ENCODE results near the gene CARHSP1. TPM values are rescaled to one million over a fixed set of nuclear protein-coding genes. Genes with fewer than 3 reads are reported as not detected.

CARHSP1 gene
- total and polyA plus RNA-seq, 9 of the 15 experiments (the other 6 are each of a cell fraction or from before 2014, with no cell fraction given) = 5.8 to 114 (median 41.1) TPM

DNA sequence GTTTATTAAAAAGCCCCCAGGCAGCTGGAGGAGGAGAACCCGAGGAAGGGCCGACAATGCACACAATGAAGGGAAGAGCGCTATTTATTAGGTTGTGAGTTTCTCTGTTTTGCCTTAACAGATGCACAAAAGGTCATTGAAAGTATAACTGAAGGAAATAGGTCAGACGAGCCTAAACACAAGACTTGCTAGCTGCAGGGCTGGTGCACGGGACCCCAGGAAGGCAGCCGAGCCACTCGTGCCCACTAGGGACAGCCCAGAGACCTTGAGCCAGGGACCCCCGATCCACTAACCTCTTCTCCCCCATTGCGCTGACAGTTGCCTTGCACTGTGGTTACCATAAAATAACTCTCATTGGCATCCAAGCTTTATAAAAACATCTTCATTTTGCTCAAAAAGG is 24.6 kb upstream of the CARHSP1 start:
- ATAC-seq = no peak
- intact Hi-C loops (cut with micrococcal nuclease) = no loop called here
- CTCF ChIA-PET (ENCODE audit: low intra/inter-chr PET ratio) = no interaction called here

More for the DNA sequence above, 24.6 kb upstream of the CARHSP1 start:
- FAIRE-seq (no peak), DNase-seq (ENCODE audit: extremely low read depth in 1 of 4, low spot score in 3 of 4) (no peak)
- TF ChIP-seq, protein P1, sequence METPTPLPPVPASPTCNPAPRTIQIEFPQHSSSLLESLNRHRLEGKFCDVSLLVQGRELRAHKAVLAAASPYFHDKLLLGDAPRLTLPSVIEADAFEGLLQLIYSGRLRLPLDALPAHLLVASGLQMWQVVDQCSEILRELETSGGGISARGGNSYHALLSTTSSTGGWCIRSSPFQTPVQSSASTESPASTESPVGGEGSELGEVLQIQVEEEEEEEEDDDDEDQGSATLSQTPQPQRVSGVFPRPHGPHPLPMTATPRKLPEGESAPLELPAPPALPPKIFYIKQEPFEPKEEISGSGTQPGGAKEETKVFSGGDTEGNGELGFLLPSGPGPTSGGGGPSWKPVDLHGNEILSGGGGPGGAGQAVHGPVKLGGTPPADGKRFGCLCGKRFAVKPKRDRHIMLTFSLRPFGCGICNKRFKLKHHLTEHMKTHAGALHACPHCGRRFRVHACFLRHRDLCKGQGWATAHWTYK (CRISPR knock-in tag; IDR thresholded peaks at IDR 0.05) = no peak
- no peak for TF ChIP-seq HSF4 (CRISPR knock-in tag; IDR thresholded peaks at IDR 0.05; ENCODE audit: borderline replicate concordance)
- no peak for TF ChIP-seq CREB1 (IDR thresholded peaks at IDR 0.05)
- no peak for TF ChIP-seq CREB1 (CRISPR knock-in tag; IDR thresholded peaks at IDR 0.05)
- no peak for TF ChIP-seq SUPT5H (IDR thresholded peaks at IDR 0.05)
- TF ChIP-seq CREM (IDR thresholded peaks at IDR 0.05; ENCODE audit: low read depth) = no peak
- no peak for TF ChIP-seq NEUROD1 (IDR thresholded peaks at IDR 0.05; ENCODE audit: borderline replicate concordance, low read depth, low read length, partially characterized antibody)
- TF ChIP-seq, protein P2, sequence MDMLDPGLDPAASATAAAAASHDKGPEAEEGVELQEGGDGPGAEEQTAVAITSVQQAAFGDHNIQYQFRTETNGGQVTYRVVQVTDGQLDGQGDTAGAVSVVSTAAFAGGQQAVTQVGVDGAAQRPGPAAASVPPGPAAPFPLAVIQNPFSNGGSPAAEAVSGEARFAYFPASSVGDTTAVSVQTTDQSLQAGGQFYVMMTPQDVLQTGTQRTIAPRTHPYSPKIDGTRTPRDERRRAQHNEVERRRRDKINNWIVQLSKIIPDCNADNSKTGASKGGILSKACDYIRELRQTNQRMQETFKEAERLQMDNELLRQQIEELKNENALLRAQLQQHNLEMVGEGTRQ (CRISPR knock-in tag; IDR thresholded peaks at IDR 0.05) = no peak
- TF ChIP-seq, protein P3, sequence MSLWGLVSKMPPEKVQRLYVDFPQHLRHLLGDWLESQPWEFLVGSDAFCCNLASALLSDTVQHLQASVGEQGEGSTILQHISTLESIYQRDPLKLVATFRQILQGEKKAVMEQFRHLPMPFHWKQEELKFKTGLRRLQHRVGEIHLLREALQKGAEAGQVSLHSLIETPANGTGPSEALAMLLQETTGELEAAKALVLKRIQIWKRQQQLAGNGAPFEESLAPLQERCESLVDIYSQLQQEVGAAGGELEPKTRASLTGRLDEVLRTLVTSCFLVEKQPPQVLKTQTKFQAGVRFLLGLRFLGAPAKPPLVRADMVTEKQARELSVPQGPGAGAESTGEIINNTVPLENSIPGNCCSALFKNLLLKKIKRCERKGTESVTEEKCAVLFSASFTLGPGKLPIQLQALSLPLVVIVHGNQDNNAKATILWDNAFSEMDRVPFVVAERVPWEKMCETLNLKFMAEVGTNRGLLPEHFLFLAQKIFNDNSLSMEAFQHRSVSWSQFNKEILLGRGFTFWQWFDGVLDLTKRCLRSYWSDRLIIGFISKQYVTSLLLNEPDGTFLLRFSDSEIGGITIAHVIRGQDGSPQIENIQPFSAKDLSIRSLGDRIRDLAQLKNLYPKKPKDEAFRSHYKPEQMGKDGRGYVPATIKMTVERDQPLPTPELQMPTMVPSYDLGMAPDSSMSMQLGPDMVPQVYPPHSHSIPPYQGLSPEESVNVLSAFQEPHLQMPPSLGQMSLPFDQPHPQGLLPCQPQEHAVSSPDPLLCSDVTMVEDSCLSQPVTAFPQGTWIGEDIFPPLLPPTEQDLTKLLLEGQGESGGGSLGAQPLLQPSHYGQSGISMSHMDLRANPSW (CRISPR knock-in tag; IDR thresholded peaks at IDR 0.05) = no peak
- no peak overlapping the region for H3K4me2 ChIP-seq (ENCODE audit: insufficient read depth, low read length)
- H2AFZ ChIP-seq (ENCODE audit: low read depth, low read length) = no peak overlapping the region
- no peak overlapping the region for H3K9ac ChIP-seq (ENCODE audit: insufficient read depth in 1 of 2, low read depth in 2 of 2, low read length in 2 of 2)
- no peak overlapping the region for H3K4me3 ChIP-seq
- POLR2A ChIA-PET = interaction anchor here (1.1 kb wide), 1 partner anchor 17 kb away, joined by 3 read pairs; no protein-coding TSS in a partner anchor
- H4K20me1 ChIP-seq (replicated peaks; ENCODE audit: control insufficient read depth, insufficient read depth, low read length) = peaks cover 10% of the 10 kb centered on the region; the same call in 1 of the 2 replicates
- peaks cover 89% of the 10 kb centered on the region; the same call in 2 of the 3 replicates for H3K36me3 ChIP-seq (ENCODE audit: control insufficient read depth, insufficient read depth, low read length)
- H3K9me1 ChIP-seq (ENCODE audit: control insufficient read depth, insufficient read depth, low read length) = peaks cover 4% of the 10 kb centered on the region
- no peak overlapping the region for H3K27ac ChIP-seq (ENCODE audit: extremely low read depth, low read depth, low read length)
- in situ Hi-C loops (cut with MboI) = no loop called here
- TSS peak; percentile 18 for BruUV-seq (replicated peaks)
- H3K27me3 ChIP-seq (ENCODE audit: control insufficient read depth in 2 of 2, insufficient read depth in 2 of 2, low read length in 2 of 2) = no peaks in the 10 kb centered on the region
- 92% methylated on average over 9 of the region's 9 CpGs for WGBS (ENCODE audit: insufficient coverage, low coverage, missing lambda C conversion rate)
- no peaks in the 10 kb centered on the region for H3K79me2 ChIP-seq (ENCODE audit: control insufficient read depth, insufficient read depth, low read length)
- no peaks in the 10 kb centered on the region for H3K9me3 ChIP-seq (replicated peaks; ENCODE audit: control insufficient read depth, insufficient read depth, low read depth, low read length)
- H3K4me1 ChIP-seq (replicated peaks in 1 of 2; ENCODE audit: control insufficient read depth in 2 of 2, insufficient read depth in 2 of 2, low read length in 2 of 2) = peaks cover 0 to 16% of the 10 kb centered on the region in 2 experiments; a peak in 3 of 5 replicates

Measured in K562 (cell line).